ENCODE data around the gene MPZL2.

- TF ChIP-seq CTCF (IDR thresholded peaks at IDR 0.05; ENCODE audit: low read depth, low read length) = no peak
- TF ChIP-seq MYC (IDR thresholded peaks at IDR 0.05; ENCODE audit: low read depth, low read length) = no peak
- no peak for TF ChIP-seq POLR2A (IDR thresholded peaks at IDR 0.05; ENCODE audit: extremely low read depth, insufficient read length)
Measured at GRCh38 chr11:118283756-118284350, 19.8 kb upstream of the MPZL2 start.
